HepG2 (cell line): ENCODE data around the gene CCDC85C. TPM values are rescaled to one million over a fixed set of nuclear protein-coding genes. Genes with fewer than 3 reads are reported as not detected.

ENCODE experiments used
- ATAC-seq: fragments of 200-7000 bp; cut with Tn5 transposase; 3 replicates; pipeline ENCODE4 v1.9.1; 2020; ENCODE audit warnings: mild to moderate bottlenecking, moderate library complexity
- BruUV-seq: library from RNA; stranded (reverse); fragments of 400-500 nt; replicated peaks from 2 replicates; lab custom pipeline; 2021; lab: Mats Ljungman, UMichigan
- CTCF ChIA-PET: fragments of 300-600 bp; formaldehyde crosslinking; extraction: SDS; loops from one replicate; lab custom pipeline; 2021; ENCODE audit warnings: low total read pairs, inconsistent platforms, low intra/inter-chr PET ratio; lab: Yijun Ruan, JAX
- POLR2A ChIA-PET: fragments of 350-600 bp; sonication (Branson Sonifier 250); formaldehyde crosslinking; loops from one replicate; lab custom pipeline; 2020; ENCODE audit warnings: antibody characterized with exemption, inconsistent platforms; lab: Yijun Ruan, JAX
- DNase-seq: peaks from one replicate; pipeline ENCODE4 v3.0.0-alpha.2; 2015; ENCODE audit warnings: low spot score
- FAIRE-seq: peaks from 3 replicates; lab custom pipeline; 2011; peaks lifted over from hg19 to GRCh38; lab: Jason Lieb, UNC
- H2AFZ ChIP-seq: one replicate; pipeline ENCODE4 v1.6.1; 2011; ENCODE audit warnings: low read length, inconsistent platforms
- H3K27ac ChIP-seq: fragments of 300-600 bp; 3 replicates; pipeline ENCODE4 v1.8.0; 2011; ENCODE audit warnings: mixed run types, mild to moderate bottlenecking, mixed read lengths, low read length, inconsistent platforms; ENCODE audit not compliant: insufficient read depth; ENCODE audit errors: extremely low read length
- H3K27me3 ChIP-seq, 2 experiments: fragments of 200-600 bp in 1 of 2; 2 replicates in 1 of 2; 3 replicates in 1 of 2; pipeline versions ENCODE4 v1.6.0 to v1.8.0; 2011; ENCODE audit warnings: low read length in 2 of 2, mild to moderate bottlenecking in 2 of 2, moderate library complexity in 2 of 2, inconsistent platforms in 1 of 2; ENCODE audit not compliant: insufficient read depth in 2 of 2, control insufficient read depth in 1 of 2
- H3K36me3 ChIP-seq, 2 experiments: fragments of 200-600 bp in 1 of 2; replicated peaks in 1 of 2; 2 replicates in 1 of 2; 3 replicates in 1 of 2; pipeline versions ENCODE4 v1.5.1 to v1.8.0; 2011; ENCODE audit warnings: low read length in 2 of 2, inconsistent platforms in 1 of 2; ENCODE audit not compliant: insufficient read depth in 2 of 2, control insufficient read depth in 1 of 2
- H3K4me1 ChIP-seq: 2 replicates; pipeline ENCODE4 v1.5.1; 2012; ENCODE audit warnings: low read length, inconsistent platforms; ENCODE audit not compliant: insufficient read depth
- H3K4me2 ChIP-seq: 2 replicates; pipeline ENCODE4 v1.6.0; 2011; ENCODE audit warnings: low read depth, low read length, inconsistent platforms
- H3K4me3 ChIP-seq, 3 experiments: fragments of 200-600 bp in 1 of 3; sonication (generic), shearing (Covaris generic) in 1 of 3; replicated peaks in 1 of 3; 2 replicates each; pipeline ENCODE4 v1.5.1; 2011 to 2016; ENCODE audit warnings: low read length in 3 of 3, inconsistent platforms in 2 of 3, low read depth in 2 of 3, mild to moderate bottlenecking in 2 of 3, control low read depth in 1 of 3, mixed read lengths in 1 of 3; ENCODE audit not compliant: insufficient read depth in 1 of 3
- H3K79me2 ChIP-seq: one replicate; pipeline ENCODE4 v1.6.1; 2011; ENCODE audit warnings: low read length, inconsistent platforms; ENCODE audit not compliant: insufficient read depth
- H3K9ac ChIP-seq: 2 replicates; pipeline ENCODE4 v1.6.0; 2011; ENCODE audit warnings: mild to moderate bottlenecking, low read depth, low read length, inconsistent platforms; ENCODE audit not compliant: insufficient read depth
- H3K9me3 ChIP-seq: 2 replicates; pipeline ENCODE4 v1.5.1; 2012; ENCODE audit warnings: mild to moderate bottlenecking, low read length
- H4K20me1 ChIP-seq: 2 replicates; pipeline ENCODE4 v1.6.0; 2011; ENCODE audit warnings: inconsistent platforms, mild to moderate bottlenecking, low read length, moderate library complexity; ENCODE audit not compliant: insufficient read depth
- CBX5 ChIP-seq: sonication (generic); formaldehyde crosslinking; IDR thresholded peaks from 2 replicates; pipeline ENCODE4 v1.4.0; 2020; ENCODE audit warnings: missing genetic modification reagents, borderline replicate concordance
- HNRNPK ChIP-seq: fragments of 200-400 bp; formaldehyde crosslinking; IDR thresholded peaks from 2 replicates; pipeline ENCODE4 v1.6.1; 2018; ENCODE audit warnings: low read length, low read depth, moderate library complexity, mild to moderate bottlenecking; ENCODE audit not compliant: poor library complexity, severe bottlenecking
- RORA ChIP-seq: sonication (generic); formaldehyde crosslinking; IDR thresholded peaks from 2 replicates; pipeline ENCODE4 v1.5.0; 2020; ENCODE audit warnings: mild to moderate bottlenecking, missing genetic modification reagents, moderate library complexity
- SOX6 ChIP-seq, 2 experiments: fragments of 450-650 bp in 1 of 2; sonication (generic) in 1 of 2; formaldehyde crosslinking in 1 of 2; IDR thresholded peaks; 2 replicates each; pipeline versions ENCODE4 v1.4.0 to v1.6.1; 2017 to 2020; ENCODE audit warnings: antibody characterized with exemption in 1 of 2, mild to moderate bottlenecking in 1 of 2, missing genetic modification reagents in 1 of 2
- SP5 ChIP-seq: IDR thresholded peaks from 2 replicates; pipeline ENCODE4 v1.6.1; 2016; ENCODE audit warnings: low read depth, borderline replicate concordance
- WGBS: methylation state at CpG from one replicate; pipeline ENCODE4 v1.1.6; 2017; ENCODE audit warnings: low lambda C conversion rate; 5-methylcytosine and 5-hydroxymethylcytosine counted together
- in situ Hi-C: cut with HindIII; loops from 2 replicates; pipeline ENCODE4 v1.10.0; 2017; ENCODE audit warnings: low pct_unique_long_range_greater_than_20kb; ENCODE audit not compliant: extremely low pct_ligation_motif_present
- intact Hi-C: fragments of 100-400 bp; cut with micrococcal nuclease; formaldehyde crosslinking; loops from one replicate; pipeline ENCODE4 v1.10.0; 2022; ENCODE audit not compliant: unreplicated experiment
- polyA plus RNA-seq, 8 experiments: library from polyadenylated mRNA; depleted of rRNA in 3 of 8; stranded (reverse) in 7 of 8; unstranded in 1 of 8; fragments of >200 nt; fragmentation: Illumina TruSeq in 4 of 8; extraction: Trizol in 4 of 8; gene quantifications; 2 replicates each; pipeline versions ENCODE4 v1.2.1 to v1.2.3, GENCODE V29; 2011 to 2016; ENCODE audit warnings: low read depth in 4 of 8, missing spikeins in 1 of 8, mixed read lengths in 1 of 8; ENCODE audit not compliant: insufficient read depth in 1 of 8
- total RNA-seq, 5 experiments: library from RNA; depleted of rRNA; stranded (reverse); fragments of >200 nt; fragmentation: Illumina TruSeq; extraction: Trizol; gene quantifications; 2 replicates each; pipeline ENCODE4 v1.2.3, GENCODE V29; 2016; ENCODE audit warnings: low read depth in 1 of 5

CCDC85C gene
- total and polyA plus RNA-seq, 2 of the 13 experiments (the other 11 are each of a cell fraction or from before 2014, with no cell fraction given): 18.8 to 43.8 TPM

DNA sequence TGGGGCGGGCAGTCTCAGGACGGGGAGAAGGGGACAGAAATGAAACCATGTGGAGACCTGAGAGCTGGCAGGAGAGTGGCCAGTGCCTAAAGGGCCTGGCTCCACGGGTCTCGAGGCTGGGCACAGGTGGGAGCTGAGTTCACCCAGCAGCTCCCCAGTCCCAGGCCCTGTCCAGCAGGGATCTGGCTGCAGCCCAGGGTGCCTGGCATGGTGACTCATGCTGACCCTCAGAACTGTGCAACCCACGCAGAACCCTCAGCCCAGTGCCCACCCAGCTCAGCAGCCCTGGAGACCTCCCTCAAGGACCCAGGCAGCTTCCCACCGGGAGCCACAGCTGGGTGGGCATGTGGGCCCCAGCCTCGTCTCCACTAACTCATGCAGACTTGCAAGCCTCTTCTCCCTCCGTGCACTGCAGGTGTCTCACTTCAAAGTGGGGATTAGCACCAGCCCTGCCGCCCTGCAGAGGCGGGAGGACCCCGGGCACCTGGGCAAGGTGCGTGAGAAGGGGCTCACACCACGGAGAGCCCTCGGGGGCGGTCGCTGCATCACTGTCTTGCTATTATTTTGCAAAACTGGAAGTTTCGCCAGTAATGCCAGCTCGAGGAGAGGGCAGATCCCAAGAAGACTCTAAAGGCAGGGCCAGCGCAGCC is 76.5 kb downstream of the CCDC85C start:
- Histone ChIP-seq H3K27me3 (no peaks in the 10 kb centered on the region), H3K9ac (no peak overlapping the region), H3K79me2 (peaks cover 16% of the 10 kb centered on the region), H4K20me1 (peaks cover 15% of the 10 kb centered on the region; the same call in 1 of the 2 replicates), H3K4me1 (peaks cover 17% of the 10 kb centered on the region), H2AFZ (no peak overlapping the region), H3K9me3 (no peaks in the 10 kb centered on the region), H3K4me2 (no peak overlapping the region), H3K27ac (no peak overlapping the region), H3K36me3 (peaks cover 5 to 22% of the 10 kb centered on the region in 2 experiments; a peak in 4 of 5 replicates), H3K4me3 (no peak overlapping the region)
- intact Hi-C loops (no loop called here), in situ Hi-C loops (loop anchor here (10.0 kb wide), 1 partner anchor 357 kb away; no protein-coding TSS in a partner anchor)
- POLR2A ChIA-PET: no interaction called here
- ATAC-seq (no peak), FAIRE-seq (no peak), DNase-seq (no peak)
- CTCF ChIA-PET: no interaction called here
- no peak for TF ChIP-seq RORA (CRISPR knock-in tag)
- TF ChIP-seq CBX5: no peak
- TF ChIP-seq HNRNPK: no peak
- BruUV-seq: no TSS peak
- WGBS: 94% methylated on average over 15 of the region's 19 CpGs

DNA sequence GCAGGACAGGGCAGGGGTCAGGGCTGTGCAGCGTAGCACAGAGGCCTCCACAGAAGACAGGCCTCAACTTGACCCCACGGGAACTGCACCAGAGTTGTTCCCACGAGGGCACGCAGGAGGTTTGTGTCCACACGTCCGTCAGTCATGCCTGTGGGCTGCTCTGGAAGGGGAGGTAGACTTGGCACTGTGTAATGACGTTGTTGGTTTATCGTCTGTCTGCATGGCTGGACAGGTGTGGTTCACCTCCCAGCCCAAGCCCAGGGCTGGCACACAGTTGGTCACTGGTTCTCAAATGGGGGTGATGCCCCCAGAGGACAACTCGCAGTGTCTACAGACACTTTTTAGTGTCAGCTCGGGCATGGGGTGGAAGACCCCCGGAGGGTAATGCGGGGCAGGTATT is 77.0 kb downstream of the CCDC85C start:
- WGBS: 97% methylated on average over 5 of the region's 12 CpGs
- Histone ChIP-seq H3K4me1 (peaks cover 21% of the 10 kb centered on the region), H2AFZ (no peak overlapping the region), H3K79me2 (peaks cover 14% of the 10 kb centered on the region), H3K4me3 (no peak overlapping the region), H3K4me2 (no peak overlapping the region), H3K27me3 (no peaks in the 10 kb centered on the region), H3K27ac (no peak overlapping the region), H4K20me1 (peaks cover 15% of the 10 kb centered on the region; the same call in 1 of the 2 replicates), H3K36me3 (peaks cover 5 to 22% of the 10 kb centered on the region in 2 experiments; a peak in 4 of 5 replicates), H3K9ac (no peak overlapping the region), H3K9me3 (no peaks in the 10 kb centered on the region)
- ATAC-seq (no peak), DNase-seq (no peak), FAIRE-seq (no peak)
- no TSS peak for BruUV-seq
- in situ Hi-C loops: loop anchor here (10.0 kb wide), 1 partner anchor 358 kb away; no protein-coding TSS in a partner anchor
- ChIA-PET CTCF (no interaction called here), POLR2A (no interaction called here)
- intact Hi-C loops: no loop called here
- TF ChIP-seq SP5 (CRISPR knock-in tag): no peak
- TF ChIP-seq SOX6 (IDR thresholded peaks at IDR 0.05): no peak
- TF ChIP-seq SOX6 (CRISPR knock-in tag; IDR thresholded peaks at IDR 0.05): no peak
